Ramos (cell line): Measurements from ENCODE around the gene JARID2.
"Not testable (repeated sequence)": the region's sequence is repeated elsewhere in the genome, so short reads cannot be mapped to it uniquely, and the experiment has no call there.

Experiments
- in situ Hi-C: fragments of 300-500 bp; cut with MboI; formaldehyde crosslinking; loops from one replicate; pipeline ENCODE4 v1.14.3; 2022; ENCODE audit warnings: low sequenced_read_pairs; ENCODE audit not compliant: unreplicated experiment

JARID2 gene

GRCh38 chr6:15305496-15305895 is 59.6 kb downstream of the JARID2 start:
- in situ Hi-C loops, result no loop called here

GRCh38 chr6:15305909-15306308 is 60.0 kb downstream of the JARID2 start:
- in situ Hi-C loops, result no loop called here

- in situ Hi-C loops, result no loop called here
Measured at GRCh38 chr6:15308435-15309213, 62.8 kb downstream of the JARID2 start.

GRCh38 chr6:15309611-15310283 is 63.9 kb downstream of the JARID2 start:
- in situ Hi-C loops, result no loop called here

- in situ Hi-C loops, result no loop called here
Measured at GRCh38 chr6:15310680-15311079, 64.8 kb downstream of the JARID2 start.

- in situ Hi-C loops, result no loop called here
Measured at GRCh38 chr6:15312500-15312899, 66.6 kb downstream of the JARID2 start.

GRCh38 chr6:15313367-15313766 is 67.5 kb downstream of the JARID2 start:
- in situ Hi-C loops, result no loop called here

- in situ Hi-C loops, result no loop called here
Measured at GRCh38 chr6:15316754-15317153, 70.9 kb downstream of the JARID2 start.

- in situ Hi-C loops, result no loop called here
Measured at GRCh38 chr6:15317251-15317650, 71.4 kb downstream of the JARID2 start.

GRCh38 chr6:15317934-15318902 is 72.3 kb downstream of the JARID2 start:
- in situ Hi-C loops, result no loop called here

GRCh38 chr6:15319677-15320076 is 73.8 kb downstream of the JARID2 start:
- in situ Hi-C loops, result no loop called here

GRCh38 chr6:15320693-15321092 is 74.8 kb downstream of the JARID2 start:
- in situ Hi-C loops, result no loop called here

- in situ Hi-C loops, result no loop called here
Measured at GRCh38 chr6:15322184-15322583, 76.3 kb downstream of the JARID2 start.

- in situ Hi-C loops, result no loop called here
Measured at GRCh38 chr6:15322781-15323536, 77.1 kb downstream of the JARID2 start.

- in situ Hi-C loops, result not testable (repeated sequence)
Measured at GRCh38 chr6:15323611-15324010, 77.7 kb downstream of the JARID2 start.

- in situ Hi-C loops, result no loop called here
Measured at GRCh38 chr6:15324427-15324985, 78.6 kb downstream of the JARID2 start.

GRCh38 chr6:15325540-15325955 is 79.7 kb downstream of the JARID2 start:
- in situ Hi-C loops, result no loop called here

GRCh38 chr6:15326067-15326614 is 80.3 kb downstream of the JARID2 start:
- in situ Hi-C loops, result no loop called here

- in situ Hi-C loops, result no loop called here
Measured at GRCh38 chr6:15327271-15327670, 81.4 kb downstream of the JARID2 start.
